GM23338 (cell line): ENCODE results near the gene KCNE1.

Source experiments
- CREB1 ChIP-seq: fragments of 250-450 bp; sonication (Bioruptor Pico); IDR thresholded peaks from 2 replicates; pipeline ENCODE4 v1.5.0; 2020; ENCODE audit warnings: low read depth, mild to moderate bottlenecking, moderate library complexity
- CTCF ChIP-seq, 2 experiments: fragments of 200-600 bp in 1 of 2; sonication (generic) in 1 of 2; conservative IDR thresholded peaks; 2 replicates each; pipeline versions ENCODE4 v1.5.1 to v1.6.1; 2016 to 2017; ENCODE audit warnings: antibody characterized with exemption in 2 of 2, low read depth in 2 of 2, mild to moderate bottlenecking in 2 of 2, moderate library complexity in 1 of 2
- ETS1 ChIP-seq: IDR thresholded peaks from 2 replicates; pipeline ENCODE4 v1.6.1; 2016; ENCODE audit warnings: antibody characterized with exemption
- EZH2 ChIP-seq: fragments of 200-600 bp; sonication (generic); IDR thresholded peaks from one replicate; pipeline ENCODE4 v1.8.0; 2017; ENCODE audit warnings: antibody characterized with exemption, mild to moderate bottlenecking, low read depth; ENCODE audit not compliant: unreplicated experiment
- EZH2phosphoT487 ChIP-seq: fragments of 200-600 bp; sonication (generic); IDR thresholded peaks from one replicate; pipeline ENCODE4 v1.8.1; 2018; ENCODE audit warnings: antibody characterized with exemption; ENCODE audit not compliant: unreplicated experiment
- JUNB ChIP-seq: IDR thresholded peaks from one replicate; pipeline ENCODE4 v1.6.1; 2016; ENCODE audit warnings: antibody characterized with exemption; ENCODE audit not compliant: unreplicated experiment
- POLR2AphosphoS5 ChIP-seq: IDR thresholded peaks from 2 replicates; pipeline ENCODE4 v1.6.1; 2016; ENCODE audit warnings: antibody characterized with exemption, low read depth
- REST ChIP-seq: IDR thresholded peaks from one replicate; pipeline ENCODE4 v1.6.1; 2018; ENCODE audit warnings: antibody characterized with exemption; ENCODE audit not compliant: unreplicated experiment
- STAT1 ChIP-seq: IDR thresholded peaks from one replicate; pipeline ENCODE4 v1.6.1; 2016; ENCODE audit warnings: antibody characterized with exemption; ENCODE audit not compliant: unreplicated experiment
- ZNF114 ChIP-seq: fragments of 250-450 bp; sonication (Bioruptor Pico); IDR thresholded peaks from 2 replicates; pipeline ENCODE4 v1.5.0; 2020; ENCODE audit warnings: mild to moderate bottlenecking, moderate library complexity
- ZNF331 ChIP-seq: fragments of 250-450 bp; sonication (Bioruptor Pico); IDR thresholded peaks from 2 replicates; pipeline ENCODE4 v1.5.0; 2020; ENCODE audit warnings: low read depth, mild to moderate bottlenecking, moderate library complexity
- ZNF462 ChIP-seq: fragments of 250-450 bp; sonication (Bioruptor Pico); IDR thresholded peaks from 2 replicates; pipeline ENCODE4 v1.5.0; 2020; ENCODE audit warnings: mild to moderate bottlenecking, moderate library complexity

- no peak for TF ChIP-seq CTCF (conservative IDR thresholded peaks at IDR 0.05; ENCODE audit: low read depth in 2 of 2)
- TF ChIP-seq POLR2AphosphoS5 = no peak
- TF ChIP-seq EZH2 = no peak
- TF ChIP-seq EZH2phosphoT487 = no peak
- TF ChIP-seq REST = no peak
- TF ChIP-seq CREB1 = no peak
- TF ChIP-seq JUNB = no peak
- TF ChIP-seq STAT1 = no peak
- no peak for TF ChIP-seq ZNF331
- no peak for TF ChIP-seq ZNF114
- TF ChIP-seq ETS1 = no peak
- no peak for TF ChIP-seq ZNF462 (CRISPR knock-in tag)
These were observed 49.8 kb upstream of the KCNE1 start for GRCh38 chr21:34561806-34562205.
